Measurements from ENCODE around the gene RPH3AL.

- TF ChIP-seq CTCF (IDR thresholded peaks at IDR 0.05): no peak
- no peak for TF ChIP-seq POLR2AphosphoS5 (IDR thresholded peaks at IDR 0.05)
- no peak for TF ChIP-seq POLR2A (IDR thresholded peaks at IDR 0.05)
Measured at GRCh38 chr17:336110-337021, 16.2 kb downstream of the RPH3AL start.

All from prostate gland (tissue), 2 donors.